NCI-H2107 (cell line): ENCODE data around the gene SORT1.
"Not testable (repeated sequence)": the region's sequence is repeated elsewhere in the genome, so short reads cannot be mapped to it uniquely, and the experiment has no call there.

Experiments used
- DNase-seq: peaks from one replicate; lab custom pipeline; 2025; lab: John Stamatoyannopoulos, UW

SORT1 gene

GRCh38 chr1:109396871-109397580 lies 692 bp downstream of the SORT1 start:
- DNase-seq: no peak

GRCh38 chr1:109396513-109396839 lies 1.2 kb downstream of the SORT1 start:
- no peak for DNase-seq

DNA sequence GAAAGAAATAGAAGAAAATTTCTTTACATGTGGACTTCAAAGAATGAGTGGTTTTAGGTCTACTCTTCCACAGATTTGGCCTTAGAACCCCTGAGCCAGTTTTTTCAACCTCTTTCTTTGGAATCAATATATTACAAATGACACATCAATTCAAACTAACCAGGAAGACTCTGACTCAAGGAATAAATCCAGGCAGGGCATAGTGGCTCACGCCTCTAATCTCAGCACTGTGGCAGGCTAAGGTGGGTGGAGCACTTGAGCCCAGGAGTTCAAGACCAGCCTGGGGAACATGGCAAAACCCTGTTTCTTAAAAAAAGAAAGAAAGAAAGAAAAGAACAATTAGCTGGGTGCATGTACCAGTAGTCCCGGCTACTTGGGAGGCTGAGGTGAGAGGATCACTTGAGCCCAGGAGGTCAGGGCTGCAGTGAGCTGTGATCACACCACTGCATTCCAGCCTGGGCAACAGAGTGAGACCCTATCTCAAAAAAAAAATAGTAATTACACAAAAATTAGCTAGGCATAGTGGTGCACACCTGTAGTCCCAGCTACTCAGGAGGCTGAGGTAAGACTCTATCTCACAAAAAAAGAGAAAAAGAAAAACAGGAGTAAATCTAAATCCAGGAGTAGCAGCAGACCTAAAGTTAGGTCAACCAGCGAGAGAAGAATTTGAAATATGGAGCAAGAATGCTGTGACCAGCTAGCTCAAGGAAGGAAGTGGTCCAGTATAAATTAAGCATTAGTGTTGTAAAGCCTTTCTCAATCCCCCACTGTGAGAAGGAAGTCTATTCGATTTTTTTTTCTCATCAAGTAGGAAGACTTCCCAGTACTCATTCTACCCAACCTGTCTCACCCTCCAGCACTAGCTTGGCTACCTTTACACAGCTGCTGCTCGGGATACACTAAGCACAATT lies 1.9 kb downstream of the SORT1 start:
- no peak for DNase-seq

- DNase-seq: not testable (repeated sequence)
These were observed 2.5 kb downstream of the SORT1 start for GRCh38 chr1:109395282-109395599.

- DNase-seq: no peak
These were observed 3.0 kb downstream of the SORT1 start for GRCh38 chr1:109394591-109395281.

DNA sequence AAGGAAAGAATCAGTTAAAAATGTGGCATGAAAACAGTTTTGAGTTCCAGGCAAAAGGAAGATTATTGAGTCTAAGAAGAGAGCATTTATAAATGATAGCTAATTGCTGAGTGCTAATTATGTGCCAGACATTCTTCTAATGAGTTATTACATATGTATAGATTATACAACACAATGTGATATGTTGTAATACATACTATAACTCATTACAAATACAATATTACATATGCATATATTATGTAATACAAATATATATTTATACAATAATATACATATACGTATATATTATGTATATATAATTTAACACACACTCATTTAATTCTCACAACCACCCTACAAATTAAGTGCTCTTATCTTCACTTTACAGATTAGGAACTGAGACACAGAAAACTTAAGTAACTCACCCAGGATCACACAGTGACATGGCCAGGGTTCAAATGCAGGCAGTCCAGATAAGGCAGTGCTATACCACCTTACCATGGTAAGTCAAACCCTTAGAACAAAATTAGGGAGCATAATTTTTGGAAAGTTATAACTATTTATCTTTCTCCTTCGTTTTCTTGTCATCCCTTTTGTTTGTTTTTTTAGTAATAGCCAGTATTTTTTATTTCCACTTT lies 4.0 kb downstream of the SORT1 start:
- DNase-seq: no peak

DNA sequence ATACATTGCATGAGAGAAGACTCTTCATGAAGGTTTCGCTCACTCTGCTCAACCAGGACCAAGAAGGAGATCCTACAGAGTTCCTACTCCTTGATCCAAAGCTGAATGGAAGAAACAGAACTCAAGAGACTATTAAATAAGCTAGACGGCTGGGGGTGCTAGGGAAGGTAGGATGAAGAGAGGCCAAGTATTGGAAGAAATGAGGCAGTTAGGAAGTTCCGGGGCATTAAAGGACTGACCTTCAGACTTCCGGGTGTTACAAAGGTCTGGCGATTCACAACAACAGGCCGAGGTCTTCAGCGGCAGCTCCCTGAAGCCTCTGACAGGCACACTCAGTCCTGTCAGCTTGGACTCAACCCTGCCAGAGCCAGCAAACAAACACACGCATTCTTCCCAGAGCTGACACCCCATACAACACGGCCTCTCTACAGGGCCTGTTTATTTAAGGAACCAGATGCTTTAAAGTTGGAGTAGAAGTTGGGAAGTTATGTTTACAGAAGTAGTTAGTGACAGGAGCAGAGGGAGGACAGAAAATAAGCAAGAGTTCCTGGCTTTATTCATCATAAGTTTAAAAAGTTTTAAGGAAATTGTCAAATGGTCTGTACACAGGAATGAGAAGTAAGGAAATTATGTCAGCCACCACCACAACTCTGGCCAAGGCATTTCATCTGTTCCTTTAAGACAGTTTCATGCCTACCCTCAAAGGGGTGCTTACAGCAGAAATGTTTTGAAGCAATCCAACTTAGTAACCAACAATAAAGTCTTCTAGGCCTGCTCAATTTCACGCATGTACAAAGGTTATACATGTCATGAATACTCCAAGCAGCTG lies 4.7 kb downstream of the SORT1 start:
- no peak for DNase-seq

GRCh38 chr1:109392037-109392787 lies 5.5 kb downstream of the SORT1 start:
- no peak for DNase-seq

DNA sequence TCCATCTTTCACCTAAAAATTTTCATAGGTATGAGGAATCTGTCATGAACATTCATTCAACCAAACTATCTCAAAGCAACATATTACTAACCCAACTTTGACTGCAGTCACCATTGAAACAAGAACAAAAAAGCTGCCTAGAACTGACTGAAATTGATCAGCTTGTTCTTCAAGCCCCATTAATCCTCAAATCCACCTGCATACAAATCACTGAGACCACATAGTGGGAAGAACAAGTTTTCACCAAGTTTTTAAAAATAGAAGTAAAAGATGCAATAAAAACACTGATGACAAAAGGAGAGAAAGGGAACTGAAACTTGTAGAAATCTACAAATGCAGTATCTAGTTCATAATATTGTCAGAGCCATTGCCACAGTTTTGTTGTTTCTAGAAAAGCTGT lies 6.1 kb downstream of the SORT1 start:
- DNase-seq: no peak

DNA sequence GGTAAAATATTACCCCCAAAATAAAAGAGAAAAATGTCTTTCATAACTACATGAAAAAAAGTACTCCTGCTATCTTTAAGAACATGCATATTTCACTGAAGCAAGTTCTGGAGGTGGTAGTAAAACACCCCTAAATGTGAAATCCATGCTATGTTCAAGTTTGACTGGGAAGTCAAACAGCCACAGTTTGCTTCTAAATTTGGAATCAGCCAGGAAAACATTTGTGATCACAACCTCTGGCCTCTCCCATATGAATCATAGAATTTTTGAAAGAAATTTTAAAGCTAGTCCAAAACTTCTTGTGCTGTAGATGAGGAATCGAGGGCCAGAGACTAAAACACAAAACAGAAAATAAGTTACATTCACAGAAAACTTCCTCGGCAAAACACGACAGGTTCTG lies 6.6 kb downstream of the SORT1 start:
- no peak for DNase-seq

DNA sequence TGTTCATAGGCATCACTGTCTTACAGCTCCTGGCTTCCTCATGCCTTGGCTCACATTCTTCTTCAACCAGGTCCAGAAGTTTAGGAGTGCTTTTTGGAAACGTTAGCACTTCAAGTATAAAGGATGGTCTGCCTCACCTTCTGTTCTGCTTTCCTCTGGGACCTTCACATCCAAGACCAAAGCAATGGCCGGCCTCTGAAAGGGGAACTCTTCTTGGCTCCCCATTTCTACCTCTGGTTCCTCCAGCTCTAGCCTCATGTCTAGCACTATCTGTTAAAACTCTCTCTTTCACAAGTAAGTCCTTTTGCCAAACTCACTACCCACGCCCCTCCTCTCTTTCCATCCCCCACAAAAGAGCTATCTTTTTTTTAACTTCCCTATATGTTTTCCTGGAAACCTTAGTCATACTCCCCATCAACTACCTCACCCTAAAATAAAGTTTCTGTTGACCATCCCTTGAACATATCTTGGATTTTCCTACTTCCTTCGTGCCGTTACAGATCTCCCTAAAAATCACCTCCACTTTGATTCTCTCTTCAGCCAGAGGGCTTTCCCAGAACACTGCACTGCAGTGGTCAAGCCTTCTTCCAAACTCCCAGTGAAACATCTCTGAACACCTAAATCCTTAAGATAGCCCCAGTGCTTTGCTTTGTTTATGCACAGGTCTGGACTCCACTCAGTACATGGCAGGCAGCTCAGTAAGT lies 7.9 kb downstream of the SORT1 start:
- no peak for DNase-seq

GRCh38 chr1:109388884-109389637 lies 8.7 kb downstream of the SORT1 start:
- no peak for DNase-seq

- no peak for DNase-seq
These were observed 9.5 kb downstream of the SORT1 start for GRCh38 chr1:109388208-109388711.

GRCh38 chr1:109386054-109386717 lies 11.5 kb downstream of the SORT1 start:
- DNase-seq: no peak

GRCh38 chr1:109385417-109385816 lies 12.3 kb downstream of the SORT1 start:
- DNase-seq: no peak

DNA sequence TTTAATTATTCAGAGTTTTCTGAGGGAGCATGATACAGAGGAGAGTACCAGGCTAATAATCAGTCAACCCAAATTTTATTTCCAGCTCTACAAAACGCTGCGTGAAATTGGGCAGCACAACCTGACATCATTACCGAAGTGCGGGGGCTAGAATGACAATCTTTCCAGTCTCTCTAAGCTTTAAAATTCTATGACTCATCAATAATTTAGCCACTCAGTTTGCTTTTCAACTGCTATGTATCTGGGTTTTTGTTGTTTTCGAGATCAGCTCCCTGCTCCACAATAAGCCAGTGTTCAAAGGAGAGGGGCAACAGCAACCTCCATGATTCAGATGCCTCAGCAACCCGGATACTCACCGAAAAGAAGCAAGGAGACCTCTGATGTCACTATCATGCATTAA lies 13.9 kb downstream of the SORT1 start:
- no peak for DNase-seq

DNA sequence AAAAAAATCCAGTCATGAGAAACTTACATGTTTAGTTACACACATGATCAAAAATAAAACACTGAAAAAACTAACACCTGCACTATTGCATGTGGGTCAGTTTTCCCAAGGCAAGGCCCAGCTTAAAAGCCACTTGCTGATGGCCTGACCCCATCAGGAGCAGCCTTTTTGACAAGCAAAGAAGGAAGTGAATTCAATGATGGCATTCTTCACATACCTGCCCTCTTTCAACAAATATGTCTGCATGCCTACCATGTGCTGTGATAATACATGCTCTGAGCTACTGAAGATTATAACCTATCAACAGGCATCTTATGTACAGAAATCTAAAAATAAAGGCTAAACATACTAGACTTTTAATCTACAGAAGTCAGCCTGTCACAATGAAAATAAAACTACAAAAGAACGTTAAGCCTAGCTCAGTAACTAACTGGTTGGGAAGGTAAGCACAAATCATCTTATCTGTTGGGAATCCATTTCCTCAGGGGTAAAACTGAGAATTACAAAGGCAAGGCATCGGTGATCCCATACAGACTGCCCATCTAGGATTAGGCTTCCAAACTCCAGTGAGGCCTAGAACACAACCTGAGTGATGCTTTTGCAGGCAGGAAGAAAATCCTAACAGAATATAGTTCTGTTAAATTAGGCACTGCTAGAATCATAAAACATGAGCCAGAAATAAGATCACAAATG lies 14.5 kb downstream of the SORT1 start:
- no peak for DNase-seq

DNA sequence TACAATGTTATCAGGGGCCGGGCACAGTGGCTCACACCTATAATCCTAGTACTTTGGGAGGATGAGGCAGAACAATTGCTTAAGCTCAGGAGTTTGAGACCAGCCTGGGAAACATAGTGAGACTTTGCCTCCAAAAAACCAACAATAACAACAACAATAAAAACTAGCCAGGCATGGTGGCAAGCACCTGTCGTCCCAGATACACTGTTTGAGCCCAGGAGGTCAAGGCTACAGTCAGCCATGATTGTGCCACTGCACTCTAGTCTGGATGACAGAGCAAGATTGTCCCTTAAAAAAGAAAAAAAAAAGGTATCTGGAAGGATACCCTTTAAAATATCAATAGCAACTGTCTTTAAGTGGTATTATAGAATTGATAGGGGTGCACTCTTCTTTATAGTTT lies 16.1 kb downstream of the SORT1 start:
- DNase-seq: no peak
